ENCODE measurements around the gene SUMO3.

DNA sequence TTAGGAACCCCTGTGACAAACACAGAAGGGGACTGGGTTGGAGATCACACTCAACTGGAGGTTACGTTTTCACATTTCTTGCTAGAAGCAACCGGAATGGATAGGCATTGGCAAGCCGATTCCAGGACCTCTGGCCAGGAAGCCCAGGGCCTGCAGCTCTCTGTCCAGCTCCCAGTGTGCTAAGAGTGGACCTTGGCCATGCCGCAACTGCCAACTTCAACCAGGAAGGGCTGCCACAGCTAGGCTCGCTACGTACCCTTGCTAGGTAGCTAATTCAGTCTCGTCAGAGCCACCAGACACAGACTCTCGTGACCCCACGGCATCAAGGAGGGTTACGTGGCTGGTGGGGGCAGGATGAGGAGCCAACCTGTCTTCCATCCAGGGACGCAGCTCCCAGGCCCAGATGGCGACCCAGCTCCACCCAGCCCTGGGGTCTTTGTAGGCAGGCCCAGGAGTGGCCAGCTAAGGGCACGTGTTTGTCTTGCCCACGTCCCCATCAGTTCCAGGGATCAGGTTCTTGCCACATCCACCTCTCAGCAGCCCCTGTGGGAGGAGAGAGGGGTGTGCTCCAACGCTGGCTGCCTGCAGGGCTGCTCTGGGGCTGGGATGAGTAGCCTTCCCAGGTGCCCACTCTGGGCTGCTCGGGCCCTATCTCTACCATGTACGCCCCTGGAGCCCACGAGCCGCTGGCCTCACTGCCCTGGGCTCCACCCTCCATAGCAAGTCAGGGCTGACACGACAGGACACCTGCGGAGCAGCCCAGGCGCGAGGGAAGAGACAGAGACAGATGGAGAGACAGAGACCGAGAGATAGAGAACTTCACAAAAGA is 55.4 kb downstream of the SUMO3 start:
- TF ChIP-seq, protein P1, sequence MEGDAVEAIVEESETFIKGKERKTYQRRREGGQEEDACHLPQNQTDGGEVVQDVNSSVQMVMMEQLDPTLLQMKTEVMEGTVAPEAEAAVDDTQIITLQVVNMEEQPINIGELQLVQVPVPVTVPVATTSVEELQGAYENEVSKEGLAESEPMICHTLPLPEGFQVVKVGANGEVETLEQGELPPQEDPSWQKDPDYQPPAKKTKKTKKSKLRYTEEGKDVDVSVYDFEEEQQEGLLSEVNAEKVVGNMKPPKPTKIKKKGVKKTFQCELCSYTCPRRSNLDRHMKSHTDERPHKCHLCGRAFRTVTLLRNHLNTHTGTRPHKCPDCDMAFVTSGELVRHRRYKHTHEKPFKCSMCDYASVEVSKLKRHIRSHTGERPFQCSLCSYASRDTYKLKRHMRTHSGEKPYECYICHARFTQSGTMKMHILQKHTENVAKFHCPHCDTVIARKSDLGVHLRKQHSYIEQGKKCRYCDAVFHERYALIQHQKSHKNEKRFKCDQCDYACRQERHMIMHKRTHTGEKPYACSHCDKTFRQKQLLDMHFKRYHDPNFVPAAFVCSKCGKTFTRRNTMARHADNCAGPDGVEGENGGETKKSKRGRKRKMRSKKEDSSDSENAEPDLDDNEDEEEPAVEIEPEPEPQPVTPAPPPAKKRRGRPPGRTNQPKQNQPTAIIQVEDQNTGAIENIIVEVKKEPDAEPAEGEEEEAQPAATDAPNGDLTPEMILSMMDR (IDR thresholded peaks at IDR 0.05; ENCODE audit: low read depth, low read length, poor library complexity, severe bottlenecking), result no peak
- no peak for TF ChIP-seq EZH2phosphoT487 (IDR thresholded peaks at IDR 0.05; ENCODE audit: borderline replicate concordance, low read length)

Data from DOHH2 (cell line).